Measurements from ENCODE around the gene SHROOM4.

The SHROOM4 gene

DNA sequence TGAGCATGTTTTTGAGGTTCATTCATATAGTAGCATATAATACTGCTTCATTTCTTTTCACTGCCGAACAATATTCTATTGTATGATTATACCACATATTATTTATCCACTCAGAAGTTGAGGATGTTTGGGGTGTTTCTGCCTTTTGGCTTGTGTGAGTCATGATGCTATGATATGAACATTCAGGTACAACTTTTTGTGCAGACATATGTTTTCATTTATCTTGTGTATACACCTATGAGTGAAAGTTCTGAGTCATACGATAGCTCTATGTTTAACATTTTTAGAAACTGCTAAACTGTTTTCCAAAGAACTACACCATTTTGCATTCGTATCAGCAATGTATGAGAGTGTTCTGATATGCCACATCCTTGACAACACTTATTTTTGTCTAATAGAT, 57.7 kb downstream of the SHROOM4 start:
- no peaks in the 10 kb centered on the region for H3K9me3 ChIP-seq (ENCODE audit: control insufficient read depth, low read length)
- no peak overlapping the region for H3K4me3 ChIP-seq (ENCODE audit: low read depth, low read length)
- H3K27me3 ChIP-seq (ENCODE audit: control insufficient read depth, insufficient read depth, low read length), result no peaks in the 10 kb centered on the region
- TF ChIP-seq, protein P1, sequence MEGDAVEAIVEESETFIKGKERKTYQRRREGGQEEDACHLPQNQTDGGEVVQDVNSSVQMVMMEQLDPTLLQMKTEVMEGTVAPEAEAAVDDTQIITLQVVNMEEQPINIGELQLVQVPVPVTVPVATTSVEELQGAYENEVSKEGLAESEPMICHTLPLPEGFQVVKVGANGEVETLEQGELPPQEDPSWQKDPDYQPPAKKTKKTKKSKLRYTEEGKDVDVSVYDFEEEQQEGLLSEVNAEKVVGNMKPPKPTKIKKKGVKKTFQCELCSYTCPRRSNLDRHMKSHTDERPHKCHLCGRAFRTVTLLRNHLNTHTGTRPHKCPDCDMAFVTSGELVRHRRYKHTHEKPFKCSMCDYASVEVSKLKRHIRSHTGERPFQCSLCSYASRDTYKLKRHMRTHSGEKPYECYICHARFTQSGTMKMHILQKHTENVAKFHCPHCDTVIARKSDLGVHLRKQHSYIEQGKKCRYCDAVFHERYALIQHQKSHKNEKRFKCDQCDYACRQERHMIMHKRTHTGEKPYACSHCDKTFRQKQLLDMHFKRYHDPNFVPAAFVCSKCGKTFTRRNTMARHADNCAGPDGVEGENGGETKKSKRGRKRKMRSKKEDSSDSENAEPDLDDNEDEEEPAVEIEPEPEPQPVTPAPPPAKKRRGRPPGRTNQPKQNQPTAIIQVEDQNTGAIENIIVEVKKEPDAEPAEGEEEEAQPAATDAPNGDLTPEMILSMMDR (IDR thresholded peaks at IDR 0.05), result no peak
- H3K79me2 ChIP-seq, result no peaks in the 10 kb centered on the region
- H3K4me1 ChIP-seq, result no peaks in the 10 kb centered on the region
- H2AFZ ChIP-seq, result no peak overlapping the region
- no peak overlapping the region for H3K9ac ChIP-seq
- no peak overlapping the region for H3K27ac ChIP-seq
- no peak overlapping the region for H3K4me2 ChIP-seq (ENCODE audit: low read length)
- H3K36me3 ChIP-seq (ENCODE audit: control insufficient read depth, insufficient read depth, low read length), result no peaks in the 10 kb centered on the region

DNA sequence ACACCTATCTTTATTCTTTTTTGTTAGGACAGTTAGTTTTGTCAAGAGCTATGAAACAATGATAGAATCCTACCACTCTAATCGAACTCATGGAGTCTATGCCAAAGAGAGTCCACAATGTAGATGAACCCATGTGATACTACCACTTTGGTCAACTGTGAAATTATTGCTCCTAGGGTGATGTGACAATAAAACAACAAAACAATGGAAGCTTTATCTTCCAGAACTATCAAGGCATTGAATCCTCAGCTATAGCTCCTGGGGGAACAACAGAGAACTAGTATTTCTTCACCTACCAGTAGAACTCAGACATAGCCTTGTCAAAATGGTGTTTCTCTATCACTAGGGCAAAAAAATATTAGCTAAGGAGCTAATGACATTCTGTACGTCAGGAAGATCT, 62.9 kb downstream of the SHROOM4 start:
- Histone ChIP-seq H3K4me3 (ENCODE audit: low read depth, low read length) (no peak overlapping the region), H3K9ac (no peak overlapping the region), H3K79me2 (no peaks in the 10 kb centered on the region), H3K27me3 (ENCODE audit: control insufficient read depth, insufficient read depth, low read length) (no peaks in the 10 kb centered on the region), H3K36me3 (ENCODE audit: control insufficient read depth, insufficient read depth, low read length) (no peaks in the 10 kb centered on the region), H3K9me3 (ENCODE audit: control insufficient read depth, low read length) (no peaks in the 10 kb centered on the region), H3K4me1 (no peaks in the 10 kb centered on the region), H2AFZ (no peak overlapping the region), H3K27ac (no peak overlapping the region), H3K4me2 (ENCODE audit: low read length) (no peak overlapping the region)
- TF ChIP-seq, protein P1 (IDR thresholded peaks at IDR 0.05), result no peak

DNA sequence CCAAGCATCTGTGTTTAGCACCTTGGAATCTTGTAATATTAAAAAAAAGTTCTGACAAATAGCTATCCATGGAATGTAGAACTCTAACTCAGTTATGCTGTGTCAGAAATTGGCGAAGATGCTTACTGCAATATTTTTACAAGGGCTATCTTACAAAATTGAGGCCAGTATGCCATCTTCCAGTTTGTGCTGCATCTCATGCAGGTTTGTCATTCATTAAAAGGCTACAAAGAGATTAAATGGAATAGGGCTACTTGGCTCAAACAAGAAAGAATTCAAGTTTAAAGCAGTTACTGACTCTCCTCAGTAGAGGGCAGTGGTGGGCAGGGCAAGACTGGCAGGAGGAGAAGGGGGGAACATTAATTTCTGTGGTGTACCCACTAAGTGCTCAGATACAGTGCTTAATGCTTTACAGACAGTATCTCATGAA, 66.5 kb downstream of the SHROOM4 start:
- no peak overlapping the region for H3K27ac ChIP-seq
- no peaks in the 10 kb centered on the region for H3K36me3 ChIP-seq (ENCODE audit: control insufficient read depth, insufficient read depth, low read length)
- H3K9me3 ChIP-seq (ENCODE audit: control insufficient read depth, low read length), result no peaks in the 10 kb centered on the region
- no peak overlapping the region for H3K4me2 ChIP-seq (ENCODE audit: low read length)
- H3K27me3 ChIP-seq (ENCODE audit: control insufficient read depth, insufficient read depth, low read length), result no peaks in the 10 kb centered on the region
- no peaks in the 10 kb centered on the region for H3K79me2 ChIP-seq
- H3K4me3 ChIP-seq (ENCODE audit: low read depth, low read length), result no peak overlapping the region
- H2AFZ ChIP-seq, result no peak overlapping the region
- H3K9ac ChIP-seq, result no peak overlapping the region
- TF ChIP-seq, protein P1 (IDR thresholded peaks at IDR 0.05), result peak; percentile 54
- no peaks in the 10 kb centered on the region for H3K4me1 ChIP-seq

DNA sequence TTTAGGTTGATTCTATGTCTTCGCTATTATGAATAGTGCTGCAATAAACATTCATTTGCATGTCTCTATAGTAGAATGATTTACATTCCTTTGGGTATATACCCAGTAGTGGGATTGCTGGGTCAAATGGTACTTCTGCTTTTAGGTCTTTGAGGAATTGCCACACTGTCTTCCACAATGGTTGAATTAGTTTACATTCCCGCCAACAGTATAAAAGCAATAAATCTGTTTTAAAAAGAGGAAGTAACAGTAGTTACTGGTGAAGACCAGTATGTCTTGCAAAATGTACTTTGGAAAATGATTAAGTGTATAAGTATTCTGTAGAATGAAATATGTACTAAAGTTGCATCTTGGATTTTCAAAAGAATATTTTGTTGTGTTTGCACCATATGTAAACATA, 77.3 kb downstream of the SHROOM4 start:
- Histone ChIP-seq H2AFZ (no peak overlapping the region), H3K9me3 (ENCODE audit: control insufficient read depth, low read length) (no peaks in the 10 kb centered on the region), H3K4me2 (ENCODE audit: low read length) (no peak overlapping the region), H3K36me3 (ENCODE audit: control insufficient read depth, insufficient read depth, low read length) (no peaks in the 10 kb centered on the region), H3K27me3 (ENCODE audit: control insufficient read depth, insufficient read depth, low read length) (no peaks in the 10 kb centered on the region), H3K27ac (no peak overlapping the region), H3K9ac (no peak overlapping the region), H3K4me1 (no peaks in the 10 kb centered on the region), H3K79me2 (no peaks in the 10 kb centered on the region), H3K4me3 (ENCODE audit: low read depth, low read length) (no peak overlapping the region)
- TF ChIP-seq, protein P1 (IDR thresholded peaks at IDR 0.05), result no peak

- no peaks in the 10 kb centered on the region for H3K4me1 ChIP-seq
- H3K4me3 ChIP-seq (ENCODE audit: low read depth, low read length), result no peak overlapping the region
- H3K9me3 ChIP-seq (ENCODE audit: control insufficient read depth, low read length), result no peaks in the 10 kb centered on the region
- H3K4me2 ChIP-seq (ENCODE audit: low read length), result no peak overlapping the region
- no peaks in the 10 kb centered on the region for H3K36me3 ChIP-seq (ENCODE audit: control insufficient read depth, insufficient read depth, low read length)
- TF ChIP-seq, protein P1 (IDR thresholded peaks at IDR 0.05), result no peak
- no peak overlapping the region for H3K9ac ChIP-seq
- no peak overlapping the region for H2AFZ ChIP-seq
- no peaks in the 10 kb centered on the region for H3K79me2 ChIP-seq
- H3K27ac ChIP-seq, result no peak overlapping the region
- H3K27me3 ChIP-seq (ENCODE audit: control insufficient read depth, insufficient read depth, low read length), result no peaks in the 10 kb centered on the region
Observed at GRCh38 chrX:50726296-50726695, 87.7 kb downstream of the SHROOM4 start.
